GM19455 (cell line): Measurements from ENCODE around the gene ATP1A1.
A peak's percentile ranks its signal among the peaks of the same experiment; 100 is the strongest.

Source experiments
- ATAC-seq: cut with Tn5 transposase; IDR thresholded peaks from one replicate; pipeline ENCODE4 v1.9.1; 2021; ENCODE audit not compliant: unreplicated experiment

ATP1A1 gene

DNA sequence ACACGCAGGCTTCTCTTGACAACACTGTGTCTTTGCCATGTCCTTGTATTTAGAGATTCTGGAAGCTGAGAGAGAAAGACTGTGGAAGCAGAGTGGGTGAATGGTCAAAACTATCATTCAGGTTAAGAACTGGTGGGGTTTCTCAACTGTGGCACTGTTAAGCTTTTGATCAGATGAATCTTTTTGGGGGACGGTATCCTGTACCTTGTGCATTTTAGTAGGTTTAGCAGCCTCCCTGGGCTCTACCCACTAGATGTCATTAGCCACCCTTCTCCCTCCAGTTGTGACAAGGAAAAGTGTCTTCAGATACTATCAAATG lies 39.4 kb downstream of the ATP1A1 start:
- no peak for ATAC-seq

GRCh38 chr1:116412898-116413297 lies 39.9 kb downstream of the ATP1A1 start:
- no peak for ATAC-seq

DNA sequence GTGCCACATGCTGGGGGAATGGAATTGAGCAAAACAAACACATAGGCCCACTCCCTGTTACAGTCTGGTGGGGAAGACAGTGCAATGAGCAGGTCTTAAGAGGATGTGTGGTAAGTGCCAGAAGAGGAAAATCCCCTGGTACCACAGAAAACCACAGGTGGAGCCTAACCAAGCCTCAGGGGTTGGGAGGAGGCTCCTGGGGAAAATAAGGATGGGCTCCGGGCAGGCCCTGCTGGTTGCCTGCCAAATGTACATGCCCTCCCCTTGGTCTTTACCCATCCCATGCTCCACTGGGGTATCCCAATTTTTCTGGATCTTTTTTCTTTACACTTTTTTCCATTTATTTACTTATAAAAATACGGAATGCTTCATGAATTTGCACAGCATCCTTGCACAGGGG lies 40.4 kb downstream of the ATP1A1 start:
- no peak for ATAC-seq

- ATAC-seq = no peak
These were observed 41.3 kb downstream of the ATP1A1 start for GRCh38 chr1:116414364-116414763.

DNA sequence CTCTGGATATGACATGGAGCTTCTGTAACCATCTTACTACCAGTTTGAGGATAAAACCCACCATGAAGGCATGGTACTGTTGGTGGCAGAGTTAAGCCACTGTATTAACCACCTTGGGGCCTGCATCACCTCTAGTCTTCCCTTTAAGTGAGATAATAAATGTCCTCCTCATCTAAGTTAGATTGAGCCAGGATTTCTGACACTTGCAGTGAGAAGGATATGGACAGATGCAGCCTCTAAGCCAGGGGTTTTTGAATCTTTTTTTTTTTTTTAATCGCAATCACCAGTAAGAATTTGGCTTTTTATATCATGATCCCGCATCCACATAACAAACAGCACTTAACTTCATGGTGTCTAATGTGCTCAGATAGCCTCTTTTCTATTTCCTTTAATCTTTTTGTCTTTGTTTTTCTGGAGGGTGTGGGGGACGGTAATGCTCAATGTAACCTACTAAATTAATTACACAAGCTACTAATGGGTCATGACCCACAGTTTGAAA lies 42.2 kb downstream of the ATP1A1 start:
- ATAC-seq = no peak

GRCh38 chr1:116415699-116416533 lies 42.9 kb downstream of the ATP1A1 start:
- ATAC-seq = no peak

DNA sequence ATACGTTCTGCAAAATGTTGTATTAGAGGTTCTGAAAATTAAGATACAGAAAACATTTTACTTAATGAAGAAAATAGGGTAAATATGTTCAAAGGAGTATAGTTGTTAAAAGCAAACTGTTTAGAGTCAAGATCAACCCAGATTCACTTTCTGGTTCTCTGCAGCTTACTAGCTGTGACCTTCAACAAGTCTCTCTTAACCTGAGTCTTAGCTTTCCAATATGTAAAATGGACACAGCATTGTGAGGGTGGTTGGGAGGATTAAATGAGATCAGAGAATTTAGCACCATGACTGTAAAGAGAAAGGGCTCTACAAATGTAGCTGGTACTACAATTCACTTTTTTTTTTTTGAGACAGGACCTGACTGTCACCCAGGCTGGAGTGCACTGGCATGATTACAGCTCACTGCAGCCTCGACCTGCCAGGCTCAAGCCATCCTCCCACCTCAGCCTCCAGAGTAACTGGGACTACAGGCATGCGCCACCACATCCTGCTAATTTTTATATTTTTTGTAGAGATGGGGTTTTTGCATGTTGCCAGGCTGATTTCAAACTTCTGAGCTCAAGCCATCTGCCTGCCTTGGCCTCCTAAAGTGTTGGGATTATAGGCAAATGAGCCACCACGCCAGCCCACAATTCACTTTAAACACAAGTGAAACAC lies 43.9 kb downstream of the ATP1A1 start:
- ATAC-seq = no peak

DNA sequence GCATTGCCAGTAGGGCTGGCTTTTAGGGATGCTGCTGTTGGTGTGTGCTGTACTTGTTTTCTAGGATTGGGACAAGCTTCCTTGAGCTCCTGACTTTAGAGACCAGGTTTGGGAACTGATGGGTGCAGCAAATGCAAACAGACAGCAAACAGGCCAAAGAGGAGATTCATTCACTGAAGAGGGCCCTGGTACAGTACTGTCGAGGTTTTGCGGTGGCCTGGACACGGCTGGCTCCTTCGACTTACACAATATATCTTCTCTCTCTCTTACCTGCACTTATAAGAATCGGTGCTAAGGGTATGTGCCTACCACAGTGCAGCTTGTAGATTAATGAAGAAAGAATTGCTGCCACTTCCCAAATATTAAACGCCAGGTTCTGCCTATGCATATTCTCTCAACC lies 44.6 kb downstream of the ATP1A1 start:
- ATAC-seq = no peak

- peak; percentile 91 for ATAC-seq
These were observed 45.2 kb downstream of the ATP1A1 start for GRCh38 chr1:116418091-116418830.

DNA sequence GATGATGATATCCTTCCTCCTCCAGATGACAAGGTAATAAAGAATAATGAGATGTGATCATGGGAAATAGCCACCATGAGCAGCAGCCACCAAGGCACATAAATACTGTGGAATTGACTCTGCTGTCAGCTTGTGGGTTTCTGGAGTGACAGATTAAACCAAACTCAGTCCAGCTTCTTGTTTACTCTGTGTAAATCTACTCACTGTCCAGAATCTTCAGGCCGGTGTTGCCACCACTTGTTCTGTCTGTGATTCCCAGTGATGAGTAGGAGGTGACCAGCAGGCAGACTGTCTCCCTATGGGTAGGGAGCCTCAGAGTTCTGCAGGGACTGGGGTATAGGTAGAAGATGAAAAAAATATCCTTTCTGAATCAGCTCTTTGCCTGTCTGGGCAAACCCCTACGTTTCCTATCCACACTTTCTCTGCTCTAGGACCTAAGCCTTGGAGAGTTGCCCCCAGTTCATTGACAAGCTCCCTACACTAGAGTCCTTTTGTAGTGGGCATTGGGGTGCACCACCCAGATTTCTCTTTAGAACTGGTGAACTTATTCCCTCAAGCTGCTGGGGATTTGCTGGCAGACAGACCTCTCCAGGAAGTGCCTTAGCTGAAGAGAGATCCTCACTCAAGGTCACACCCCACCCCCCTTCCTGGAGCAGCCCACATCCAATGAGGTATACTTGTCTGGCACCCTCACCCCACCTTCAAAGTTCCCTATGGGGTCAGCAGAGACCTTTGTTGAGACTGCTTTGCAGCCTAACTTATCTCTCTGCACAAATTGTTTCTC lies 47.6 kb downstream of the ATP1A1 start:
- no peak for ATAC-seq

DNA sequence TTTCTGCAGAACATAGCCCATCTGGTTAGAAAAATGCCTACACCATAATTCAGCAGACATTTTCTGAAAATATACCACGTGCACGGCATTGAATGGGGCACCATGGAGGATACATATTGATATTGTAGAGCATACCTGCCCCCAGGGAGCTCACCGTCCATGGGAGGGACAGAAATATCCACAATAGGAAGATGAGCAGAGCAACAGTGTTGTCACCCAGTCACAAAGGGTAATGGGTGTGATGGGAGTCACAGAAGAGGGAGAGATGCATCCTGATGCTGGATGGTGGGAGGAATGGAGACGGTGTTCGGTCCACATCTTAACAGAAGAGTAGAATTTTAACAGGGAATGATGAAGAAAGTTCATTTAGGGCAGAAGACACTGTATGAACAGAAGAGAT lies 51.4 kb downstream of the ATP1A1 start:
- ATAC-seq = no peak

DNA sequence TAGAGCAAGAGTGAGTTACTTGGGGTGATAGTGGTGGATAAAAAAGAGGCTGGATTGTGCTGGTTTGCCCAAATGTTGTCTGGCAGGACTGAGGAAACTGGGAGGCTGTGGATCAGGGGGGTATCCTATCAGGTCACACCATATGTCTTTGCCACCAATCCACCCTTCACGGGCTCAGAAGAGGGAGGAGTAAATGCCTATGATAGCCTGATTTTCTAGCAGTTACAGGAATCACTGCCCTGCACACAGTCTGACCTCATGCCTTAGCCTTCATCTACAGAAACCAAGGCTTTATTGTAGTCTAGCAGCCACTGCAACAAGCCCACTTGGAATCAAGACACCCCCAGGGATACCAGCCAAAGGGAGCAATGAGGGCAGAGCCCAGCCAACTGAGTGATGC lies 51.8 kb downstream of the ATP1A1 start:
- no peak for ATAC-seq

GRCh38 chr1:116425987-116426386 lies 52.9 kb downstream of the ATP1A1 start:
- no peak for ATAC-seq

- no peak for ATAC-seq
These were observed 53.4 kb downstream of the ATP1A1 start for GRCh38 chr1:116426401-116426800.

DNA sequence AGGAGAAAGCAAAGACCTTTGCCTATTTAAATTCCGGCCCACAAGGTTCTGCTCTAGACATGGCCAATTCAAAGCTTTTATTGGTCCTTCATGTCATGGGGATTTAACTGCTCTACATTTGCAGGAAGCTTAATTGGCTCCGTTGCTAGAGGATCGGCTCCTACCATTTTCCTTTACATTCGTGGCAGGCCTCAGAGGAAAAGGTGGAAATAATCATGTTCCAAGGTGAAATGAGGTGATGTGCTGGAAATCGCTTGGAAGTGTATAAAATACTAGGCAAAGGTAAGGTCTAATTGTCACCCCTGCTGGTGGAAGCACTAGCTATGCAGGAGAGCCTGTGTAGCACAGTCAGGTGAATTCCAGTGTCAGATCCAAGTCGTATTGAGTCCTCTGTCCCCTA lies 55.5 kb downstream of the ATP1A1 start:
- ATAC-seq = no peak

DNA sequence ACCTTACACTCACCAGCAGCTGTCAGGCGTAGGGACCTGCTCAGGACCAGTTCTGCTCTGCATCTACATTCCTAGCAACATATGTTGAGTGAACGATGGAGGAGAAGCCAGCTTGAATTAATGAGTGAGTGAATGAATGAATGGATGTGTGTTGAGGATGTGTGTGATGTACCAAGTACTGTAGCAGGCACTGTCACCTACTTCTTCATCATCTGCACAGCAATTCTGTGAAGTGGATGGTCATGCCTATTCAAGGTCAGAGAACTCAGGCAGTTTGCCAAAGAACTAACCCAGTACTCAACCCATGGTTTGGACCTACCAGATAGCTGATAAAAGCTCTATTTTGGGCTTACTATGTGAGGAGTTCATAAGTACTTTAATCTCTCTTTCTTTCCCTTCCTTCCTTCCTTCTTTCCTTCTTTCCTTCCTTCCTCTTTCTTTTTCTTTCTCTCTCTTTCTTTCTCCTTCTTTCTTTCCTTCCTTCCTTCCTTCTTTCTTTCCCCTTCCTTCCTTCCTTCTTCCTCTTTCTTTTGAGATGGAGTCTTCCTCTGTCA lies 56.9 kb downstream of the ATP1A1 start:
- ATAC-seq = no peak

DNA sequence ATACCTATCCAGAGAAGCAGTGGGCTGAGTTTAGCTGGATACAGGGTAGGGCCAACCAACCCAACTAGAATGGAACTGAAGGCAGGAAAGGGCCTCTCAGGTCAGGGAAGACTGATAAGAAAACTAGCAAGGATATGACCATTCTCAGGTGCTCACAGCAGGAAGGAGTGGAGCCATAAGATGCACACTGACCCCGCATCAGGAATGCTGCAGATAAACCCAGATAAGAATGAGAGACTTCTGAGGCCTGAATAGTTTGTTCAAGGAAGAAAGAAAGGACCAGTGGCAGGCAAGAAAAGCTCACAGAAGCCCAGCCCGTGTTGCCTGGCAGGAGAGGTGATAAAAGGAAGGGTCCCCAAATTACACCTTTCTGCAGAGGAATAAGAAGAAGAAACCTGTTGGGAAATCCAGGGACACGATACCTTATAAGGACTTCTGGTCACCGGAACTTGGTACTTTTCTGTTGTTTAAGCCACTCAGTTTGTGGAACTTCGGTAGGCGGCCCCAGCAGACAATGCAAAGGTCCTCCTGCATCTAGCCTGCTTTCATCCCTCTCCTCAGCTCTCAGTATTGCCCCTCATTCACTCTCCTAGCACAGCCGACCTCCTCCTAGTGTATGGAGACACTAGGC lies 58.9 kb downstream of the ATP1A1 start:
- ATAC-seq = no peak

- no peak for ATAC-seq
These were observed 59.7 kb downstream of the ATP1A1 start for GRCh38 chr1:116432655-116433265.

DNA sequence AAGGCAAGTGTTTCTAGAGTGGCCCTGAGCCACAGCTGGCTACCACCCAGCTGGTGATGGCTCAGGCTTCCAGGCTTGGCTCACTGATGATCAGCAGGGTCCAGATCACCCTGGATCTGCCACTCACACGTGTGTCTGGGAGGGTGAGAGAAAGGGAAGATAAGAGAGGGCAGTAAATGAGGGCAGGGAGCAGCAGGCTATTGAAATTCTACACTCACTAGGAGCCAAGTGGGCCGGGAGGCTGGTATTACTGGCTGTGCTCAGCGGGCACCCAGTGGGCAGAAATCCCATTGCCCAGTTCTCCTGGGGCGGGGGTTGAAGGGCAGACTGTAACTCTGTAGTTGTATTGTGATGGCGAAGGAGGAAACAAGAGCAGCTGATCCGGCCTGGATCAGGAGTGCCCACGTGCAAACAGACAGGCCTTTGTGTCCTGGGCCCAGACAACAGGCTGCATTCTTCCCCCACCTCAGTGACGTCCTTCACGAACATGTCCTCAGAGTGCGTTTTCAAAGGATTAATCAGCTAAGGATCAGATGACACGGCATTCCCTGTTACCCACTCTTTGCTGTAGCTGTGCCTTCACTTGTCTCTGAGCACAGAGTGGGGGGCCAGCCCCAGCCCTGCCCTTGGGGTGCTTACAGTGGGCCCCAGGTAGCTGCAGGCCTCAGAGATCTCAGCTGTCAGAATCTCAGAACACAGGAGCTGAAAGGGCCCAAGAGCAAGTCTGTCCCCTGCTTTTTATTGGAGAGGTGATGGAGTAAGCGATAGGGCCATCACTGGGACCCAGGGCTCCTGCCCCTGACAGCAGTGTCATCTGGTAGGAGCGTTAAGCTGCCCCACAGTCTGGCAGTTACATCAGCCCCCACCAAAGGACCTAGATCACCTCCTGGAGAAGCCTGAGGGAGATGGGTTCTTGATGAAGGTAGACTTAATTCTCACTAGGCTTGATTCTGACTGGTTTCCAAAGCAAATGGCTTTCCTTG lies 60.5 kb downstream of the ATP1A1 start:
- no peak for ATAC-seq
